Smooth muscle cell (in vitro differentiated cells): ENCODE results near the gene OPHN1. TPM values are rescaled to one million over a fixed set of nuclear protein-coding genes. Genes with fewer than 3 reads are reported as not detected.

Source experiments
- DNase-seq: peaks from one replicate; lab custom pipeline; 2025; ENCODE audit not compliant: unreplicated experiment; lab: John Stamatoyannopoulos, UW
- H2AFZ ChIP-seq: fragments of 200-600 bp; sonication (generic); 2 replicates; pipeline ENCODE4 v1.6.0; 2016; ENCODE audit warnings: antibody characterized with exemption, low read depth, mild to moderate bottlenecking
- H3F3A ChIP-seq: fragments of 200-600 bp; sonication (generic); 2 replicates; pipeline ENCODE4 v1.6.0; 2017; ENCODE audit warnings: antibody characterized with exemption, low read depth
- H3K27ac ChIP-seq: fragments of 200-600 bp; sonication (generic); 2 replicates; pipeline ENCODE4 v1.5.1; 2016; ENCODE audit warnings: low read depth, mild to moderate bottlenecking
- H3K27me3 ChIP-seq: fragments of 200-600 bp; sonication (generic); 2 replicates; pipeline ENCODE4 v1.6.1; 2016; ENCODE audit warnings: low read depth, mild to moderate bottlenecking
- H3K36me3 ChIP-seq: fragments of 200-600 bp; sonication (generic); 2 replicates; pipeline ENCODE4 v1.5.1; 2016; ENCODE audit warnings: low read depth
- H3K4me1 ChIP-seq: fragments of 200-600 bp; sonication (generic); 2 replicates; pipeline ENCODE4 v1.5.1; 2016; ENCODE audit warnings: low read depth
- H3K4me2 ChIP-seq: fragments of 200-600 bp; sonication (generic); 2 replicates; pipeline ENCODE4 v1.6.0; 2016; ENCODE audit warnings: mild to moderate bottlenecking
- H3K4me3 ChIP-seq: fragments of 200-600 bp; sonication (generic); 2 replicates; pipeline ENCODE4 v1.5.1; 2016; ENCODE audit warnings: mild to moderate bottlenecking
- H3K79me2 ChIP-seq: fragments of 200-600 bp; sonication (generic); 2 replicates; pipeline ENCODE4 v1.6.0; 2016; ENCODE audit warnings: low read depth, mild to moderate bottlenecking
- H3K9ac ChIP-seq: fragments of 200-600 bp; sonication (generic); 2 replicates; pipeline ENCODE4 v1.6.0; 2016; ENCODE audit warnings: low read depth
- H3K9me3 ChIP-seq: fragments of 200-600 bp; sonication (generic); replicated peaks from 2 replicates; pipeline ENCODE4 v1.5.1; 2016; ENCODE audit warnings: low read depth
- H4K20me1 ChIP-seq: fragments of 200-600 bp; sonication (generic); 2 replicates; pipeline ENCODE4 v1.6.0; 2016; ENCODE audit warnings: low read depth
- WGBS: methylation state at CpG from one replicate; pipeline ENCODE4 v1.1.7; 2016; ENCODE audit warnings: low lambda C conversion rate; 5-methylcytosine and 5-hydroxymethylcytosine counted together
- polyA plus RNA-seq: library from polyadenylated mRNA; unstranded; fragments of >200 nt; fragmentation: Nextera tagmentation; extraction: Ambion mirVana; gene quantifications from 2 replicates; pipeline ENCODE4 v1.2.1, GENCODE V29; 2016
- total RNA-seq: library from RNA; depleted of rRNA; stranded (reverse); fragments of >200 nt; gene quantifications from 2 replicates; pipeline ENCODE4 v1.2.3, GENCODE V29; 2014
- TF ChIP-seq, protein P1 (sequence below): fragments of 200-600 bp; sonication (generic); IDR thresholded peaks from 2 replicates; pipeline ENCODE4 v1.5.1; 2017; ENCODE audit warnings: borderline replicate concordance, mild to moderate bottlenecking, antibody characterized with exemption; ENCODE audit not compliant: insufficient read depth, poor library complexity, severe bottlenecking

OPHN1 gene
- total and polyA plus RNA-seq, 2 experiments from 2014 or later = 1.1 to 2.3 TPM

GRCh38 chrX:68438575-68438974 lies 5.3 kb upstream of the OPHN1 start:
- H3K36me3 ChIP-seq = no peaks in the 10 kb centered on the region
- no peaks in the 10 kb centered on the region for H3F3A ChIP-seq
- no peaks in the 10 kb centered on the region for H3K9me3 ChIP-seq
- no peak overlapping the region for H3K4me3 ChIP-seq
- no peaks in the 10 kb centered on the region for H3K79me2 ChIP-seq
- H3K4me1 ChIP-seq = no peaks in the 10 kb centered on the region
- H3K27ac ChIP-seq = no peak overlapping the region
- WGBS = 81% methylated on average over 4 of the region's 4 CpGs
- no peak overlapping the region for H3K9ac ChIP-seq
- DNase-seq = no peak
- H3K27me3 ChIP-seq = no peaks in the 10 kb centered on the region
- H2AFZ ChIP-seq = no peak overlapping the region
- TF ChIP-seq, protein P1, sequence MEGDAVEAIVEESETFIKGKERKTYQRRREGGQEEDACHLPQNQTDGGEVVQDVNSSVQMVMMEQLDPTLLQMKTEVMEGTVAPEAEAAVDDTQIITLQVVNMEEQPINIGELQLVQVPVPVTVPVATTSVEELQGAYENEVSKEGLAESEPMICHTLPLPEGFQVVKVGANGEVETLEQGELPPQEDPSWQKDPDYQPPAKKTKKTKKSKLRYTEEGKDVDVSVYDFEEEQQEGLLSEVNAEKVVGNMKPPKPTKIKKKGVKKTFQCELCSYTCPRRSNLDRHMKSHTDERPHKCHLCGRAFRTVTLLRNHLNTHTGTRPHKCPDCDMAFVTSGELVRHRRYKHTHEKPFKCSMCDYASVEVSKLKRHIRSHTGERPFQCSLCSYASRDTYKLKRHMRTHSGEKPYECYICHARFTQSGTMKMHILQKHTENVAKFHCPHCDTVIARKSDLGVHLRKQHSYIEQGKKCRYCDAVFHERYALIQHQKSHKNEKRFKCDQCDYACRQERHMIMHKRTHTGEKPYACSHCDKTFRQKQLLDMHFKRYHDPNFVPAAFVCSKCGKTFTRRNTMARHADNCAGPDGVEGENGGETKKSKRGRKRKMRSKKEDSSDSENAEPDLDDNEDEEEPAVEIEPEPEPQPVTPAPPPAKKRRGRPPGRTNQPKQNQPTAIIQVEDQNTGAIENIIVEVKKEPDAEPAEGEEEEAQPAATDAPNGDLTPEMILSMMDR = no peak
- no peaks in the 10 kb centered on the region for H4K20me1 ChIP-seq
- no peak overlapping the region for H3K4me2 ChIP-seq

DNA sequence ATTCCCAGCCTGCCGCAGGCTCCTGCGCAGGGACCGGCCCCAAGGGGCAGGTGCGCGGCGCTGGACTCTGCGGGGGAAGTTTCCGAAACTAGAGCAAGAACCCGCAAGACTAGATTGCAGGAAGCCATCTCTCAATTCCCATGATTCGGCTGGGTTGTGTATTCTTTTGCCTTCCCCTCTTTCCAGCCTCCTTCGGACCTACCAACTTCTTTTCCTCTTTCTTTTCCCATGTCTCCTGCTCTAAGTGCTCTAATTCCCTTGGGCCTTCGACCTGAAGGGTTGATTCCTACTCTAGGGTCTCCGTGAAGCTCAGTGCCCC lies 645 bp upstream of the OPHN1 start:
- no peaks in the 10 kb centered on the region for H3K4me1 ChIP-seq
- no peak for DNase-seq
- H2AFZ ChIP-seq = peak overlapping the region; percentile 90
- no peaks in the 10 kb centered on the region for H3K36me3 ChIP-seq
- H3K4me3 ChIP-seq = peak overlapping the region; percentile 72
- no peaks in the 10 kb centered on the region for H4K20me1 ChIP-seq
- TF ChIP-seq, protein P1 = no peak
- H3K79me2 ChIP-seq = no peaks in the 10 kb centered on the region
- 38% methylated on average over 13 of the region's 13 CpGs for WGBS
- no peak overlapping the region for H3K27ac ChIP-seq
- H3K27me3 ChIP-seq = no peaks in the 10 kb centered on the region
- H3K9me3 ChIP-seq = no peaks in the 10 kb centered on the region
- no peak overlapping the region for H3K9ac ChIP-seq
- no peaks in the 10 kb centered on the region for H3F3A ChIP-seq
- peak overlapping the region; percentile 84 for H3K4me2 ChIP-seq

- DNase-seq = no peak
- Histone ChIP-seq H3F3A (no peaks in the 10 kb centered on the region), H3K9me3 (no peaks in the 10 kb centered on the region), H3K79me2 (no peaks in the 10 kb centered on the region), H3K9ac (no peak overlapping the region), H3K36me3 (no peaks in the 10 kb centered on the region), H2AFZ (peak overlapping the region; percentile 90), H4K20me1 (no peaks in the 10 kb centered on the region), H3K4me1 (no peaks in the 10 kb centered on the region), H3K27me3 (no peaks in the 10 kb centered on the region), H3K4me3 (peak overlapping the region; percentile 72), H3K4me2 (peak overlapping the region; percentile 84), H3K27ac (no peak overlapping the region)
- 47% methylated on average over 12 of the region's 12 CpGs for WGBS
- TF ChIP-seq, protein P1 = no peak
Measured at GRCh38 chrX:68432648-68433047, 647 bp downstream of the OPHN1 start.

- Histone ChIP-seq H3K27ac (no peak overlapping the region), H3K4me3 (peak overlapping the region; percentile 72), H3K36me3 (no peaks in the 10 kb centered on the region), H3K9ac (no peak overlapping the region), H2AFZ (no peak overlapping the region), H3K9me3 (no peaks in the 10 kb centered on the region), H4K20me1 (no peaks in the 10 kb centered on the region), H3K27me3 (no peaks in the 10 kb centered on the region), H3K79me2 (no peaks in the 10 kb centered on the region), H3K4me1 (no peaks in the 10 kb centered on the region), H3F3A (no peaks in the 10 kb centered on the region), H3K4me2 (no peak overlapping the region)
- DNase-seq = no peak
- TF ChIP-seq, protein P1 = no peak
- 59% methylated on average over 2 of the region's 2 CpGs for WGBS
Measured at GRCh38 chrX:68431836-68432235, 1.5 kb downstream of the OPHN1 start.
